Activated CD4-positive, alpha-beta memory T cell treated with anti-CD3 and anti-CD28 coated beads for 36 hours (primary cell): Measurements from ENCODE around the gene RYR2. TPM values are rescaled to one million over a fixed set of nuclear protein-coding genes. Genes with fewer than 3 reads are reported as not detected.
"Not testable (repeated sequence)": the region's sequence is repeated elsewhere in the genome, so short reads cannot be mapped to it uniquely, and the experiment has no call there.

Experiments used
- CTCF ChIA-PET: fragments of 350-600 bp; sonication (Branson Sonifier 250); formaldehyde crosslinking; loops from one replicate; lab custom pipeline; 2021; ENCODE audit warnings: antibody characterized with exemption, inconsistent platforms; lab: Charles Lee
- POLR2A ChIA-PET: fragments of 350-600 bp; sonication (Branson Sonifier 250); formaldehyde crosslinking; loops from one replicate; lab custom pipeline; 2021; ENCODE audit warnings: antibody characterized with exemption; lab: Charles Lee
- DNase-seq: peaks from one replicate; pipeline ENCODE4 v3.0.0-alpha.2; 2020
- H3K27ac Mint-ChIP-seq: one replicate; pipeline ENCODE4 v1.8.0; 2021; ENCODE audit warnings: mixed read lengths
- H3K27me3 Mint-ChIP-seq: one replicate; pipeline ENCODE4 v1.8.0; 2021; ENCODE audit warnings: mixed read lengths
- H3K36me3 Mint-ChIP-seq: one replicate; pipeline ENCODE4 v1.8.0; 2021; ENCODE audit warnings: mixed read lengths
- H3K4me1 Mint-ChIP-seq: one replicate; pipeline ENCODE4 v1.8.0; 2021; ENCODE audit warnings: low read depth, mixed read lengths
- H3K4me3 Mint-ChIP-seq: one replicate; pipeline ENCODE4 v1.8.0; 2021; ENCODE audit warnings: mild to moderate bottlenecking, mixed read lengths
- H3K9me3 Mint-ChIP-seq: one replicate; pipeline ENCODE4 v1.8.0; 2021; ENCODE audit warnings: mixed read lengths
- intact Hi-C: fragments of 100-400 bp; cut with micrococcal nuclease; formaldehyde crosslinking; loops from one replicate; pipeline ENCODE4 v1.15.1; 2023
- total RNA-seq, 2 experiments: library from RNA; stranded (reverse); gene quantifications; one replicate each; pipeline ENCODE4 v1.2.3, GENCODE V29; 2021

Gene RYR2
- total RNA-seq, 2 experiments from 2014 or later: 0.02 TPM

GRCh38 chr1:237139732-237140131 lies 97.7 kb downstream of the RYR2 start:
- intact Hi-C loops: no loop called here
- Mint-ChIP-seq H3K27me3 (no peaks in the 10 kb centered on the region), H3K27ac (no peak overlapping the region), H3K9me3 (peaks cover 2% of the 10 kb centered on the region), H3K4me1 (no peaks in the 10 kb centered on the region), H3K36me3 (no peaks in the 10 kb centered on the region), H3K4me3 (no peak overlapping the region)
- ChIA-PET CTCF (no interaction called here), POLR2A (no interaction called here)
- no peak for DNase-seq

GRCh38 chr1:237140986-237141385 lies 99.0 kb downstream of the RYR2 start:
- peaks cover under 1% of the 10 kb centered on the region for H3K27me3 Mint-ChIP-seq
- no peaks in the 10 kb centered on the region for H3K36me3 Mint-ChIP-seq
- ChIA-PET POLR2A (no interaction called here), CTCF (no interaction called here)
- no peak for DNase-seq
- no peak overlapping the region for H3K4me3 Mint-ChIP-seq
- no peak overlapping the region for H3K27ac Mint-ChIP-seq
- H3K9me3 Mint-ChIP-seq: no peaks in the 10 kb centered on the region
- intact Hi-C loops: no loop called here
- no peaks in the 10 kb centered on the region for H3K4me1 Mint-ChIP-seq

GRCh38 chr1:237141502-237141901 lies 99.5 kb downstream of the RYR2 start:
- ChIA-PET CTCF (no interaction called here), POLR2A (no interaction called here)
- no peaks in the 10 kb centered on the region for H3K9me3 Mint-ChIP-seq
- no peaks in the 10 kb centered on the region for H3K4me1 Mint-ChIP-seq
- peaks cover 1% of the 10 kb centered on the region for H3K27me3 Mint-ChIP-seq
- no peaks in the 10 kb centered on the region for H3K36me3 Mint-ChIP-seq
- intact Hi-C loops: no loop called here
- DNase-seq: no peak
- H3K27ac Mint-ChIP-seq: no peak overlapping the region
- no peak overlapping the region for H3K4me3 Mint-ChIP-seq

- POLR2A ChIA-PET: no interaction called here
- intact Hi-C loops: no loop called here
- DNase-seq: no peak
- Mint-ChIP-seq H3K9me3 (no peaks in the 10 kb centered on the region), H3K36me3 (no peaks in the 10 kb centered on the region), H3K4me1 (no peaks in the 10 kb centered on the region), H3K27me3 (peaks cover 1% of the 10 kb centered on the region), H3K4me3 (no peak overlapping the region), H3K27ac (no peak overlapping the region)
- CTCF ChIA-PET: no interaction called here
Measured at GRCh38 chr1:237145379-237146135, 103.6 kb downstream of the RYR2 start.

- ChIA-PET POLR2A (no interaction called here), CTCF (no interaction called here)
- DNase-seq: no peak
- Mint-ChIP-seq H3K4me1 (no peaks in the 10 kb centered on the region), H3K36me3 (no peaks in the 10 kb centered on the region), H3K27ac (no peak overlapping the region), H3K4me3 (no peak overlapping the region), H3K27me3 (peaks cover 1% of the 10 kb centered on the region), H3K9me3 (no peaks in the 10 kb centered on the region)
- intact Hi-C loops: no loop called here
Measured at GRCh38 chr1:237146241-237146640, 104.3 kb downstream of the RYR2 start.

GRCh38 chr1:237149857-237150256 lies 107.9 kb downstream of the RYR2 start:
- CTCF ChIA-PET: no interaction called here

GRCh38 chr1:237151979-237152378 lies 110.0 kb downstream of the RYR2 start:
- POLR2A ChIA-PET, H3K4me1 Mint-ChIP-seq, H3K36me3 Mint-ChIP-seq, H3K27me3 Mint-ChIP-seq, CTCF ChIA-PET, intact Hi-C loops, DNase-seq, H3K4me3 Mint-ChIP-seq, H3K27ac Mint-ChIP-seq, H3K9me3 Mint-ChIP-seq: not testable (repeated sequence)

More at GRCh38 chr1:237149857-237150256, 107.9 kb downstream of the RYR2 start:
- H3K9me3 Mint-ChIP-seq: no peaks in the 10 kb centered on the region
- no peaks in the 10 kb centered on the region for H3K36me3 Mint-ChIP-seq
- H3K4me3 Mint-ChIP-seq: no peak overlapping the region
- intact Hi-C loops: no loop called here
- H3K27me3 Mint-ChIP-seq: peaks cover 1% of the 10 kb centered on the region
- H3K27ac Mint-ChIP-seq: no peak overlapping the region
- POLR2A ChIA-PET: no interaction called here
- DNase-seq: no peak
- no peaks in the 10 kb centered on the region for H3K4me1 Mint-ChIP-seq

- no peak overlapping the region for H3K4me3 Mint-ChIP-seq
- no peak for DNase-seq
- no peak overlapping the region for H3K27ac Mint-ChIP-seq
- no peaks in the 10 kb centered on the region for H3K4me1 Mint-ChIP-seq
- no peaks in the 10 kb centered on the region for H3K36me3 Mint-ChIP-seq
- intact Hi-C loops: no loop called here
- no peaks in the 10 kb centered on the region for H3K9me3 Mint-ChIP-seq
- POLR2A ChIA-PET: no interaction called here
- H3K27me3 Mint-ChIP-seq: peaks cover 3% of the 10 kb centered on the region
- CTCF ChIA-PET: no interaction called here
Measured at GRCh38 chr1:237152506-237153335, 110.7 kb downstream of the RYR2 start.

GRCh38 chr1:237154157-237154556 lies 112.2 kb downstream of the RYR2 start:
- H3K9me3 Mint-ChIP-seq: no peaks in the 10 kb centered on the region
- CTCF ChIA-PET: no interaction called here
- POLR2A ChIA-PET: interaction anchor here (0.6 kb wide), 1 partner anchor 193 kb away, joined by 4 read pairs; no protein-coding TSS in a partner anchor

GRCh38 chr1:237164406-237165352 lies 122.7 kb downstream of the RYR2 start:
- Mint-ChIP-seq H3K4me3 (no peak overlapping the region), H3K27me3 (no peaks in the 10 kb centered on the region), H3K9me3 (no peaks in the 10 kb centered on the region), H3K27ac (no peak overlapping the region), H3K36me3 (no peaks in the 10 kb centered on the region), H3K4me1 (no peaks in the 10 kb centered on the region)
- no peak for DNase-seq
- intact Hi-C loops: no loop called here
- ChIA-PET CTCF (interaction anchor here (0.6 kb wide), 1 partner anchor 120 kb away, joined by 3 read pairs; no protein-coding TSS in a partner anchor), POLR2A (no interaction called here)

More at GRCh38 chr1:237154157-237154556, 112.2 kb downstream of the RYR2 start:
- Mint-ChIP-seq H3K27ac (no peak overlapping the region), H3K4me3 (no peak overlapping the region), H3K27me3 (peaks cover 3% of the 10 kb centered on the region), H3K4me1 (no peaks in the 10 kb centered on the region), H3K36me3 (no peaks in the 10 kb centered on the region)
- intact Hi-C loops: no loop called here
- no peak for DNase-seq

GRCh38 chr1:237166086-237166485 lies 124.1 kb downstream of the RYR2 start:
- Mint-ChIP-seq H3K9me3 (no peaks in the 10 kb centered on the region), H3K4me1 (no peaks in the 10 kb centered on the region), H3K27ac (no peak overlapping the region), H3K36me3 (no peaks in the 10 kb centered on the region), H3K27me3 (peaks cover 7% of the 10 kb centered on the region), H3K4me3 (no peak overlapping the region)
- no peak for DNase-seq
- ChIA-PET POLR2A (no interaction called here), CTCF (no interaction called here)
- intact Hi-C loops: no loop called here
